IPS-20b (cell line): Measurements from ENCODE around the gene SMIM1.

Experiments
- H3K27ac ChIP-seq: one replicate; pipeline ENCODE4 v1.5.1; 2013; ENCODE audit warnings: low read length
- H3K27me3 ChIP-seq: 2 replicates; pipeline ENCODE4 v1.6.1; 2013; ENCODE audit warnings: mild to moderate bottlenecking, low read length, inconsistent platforms; ENCODE audit not compliant: insufficient read depth
- H3K36me3 ChIP-seq: 2 replicates; pipeline ENCODE4 v1.6.1; 2013; ENCODE audit warnings: low read depth, mild to moderate bottlenecking, inconsistent platforms, low read length, moderate library complexity; ENCODE audit not compliant: insufficient read depth
- H3K4me1 ChIP-seq: 2 replicates; pipeline ENCODE4 v1.6.1; 2013; ENCODE audit warnings: mild to moderate bottlenecking, control low read depth, inconsistent platforms, low read length, moderate library complexity; ENCODE audit not compliant: insufficient read depth
- H3K4me3 ChIP-seq: 2 replicates; pipeline ENCODE4 v1.5.1; 2013; ENCODE audit warnings: mild to moderate bottlenecking, low read length, inconsistent platforms
- H3K9ac ChIP-seq: 2 replicates; pipeline ENCODE4 v1.6.1; 2013; ENCODE audit warnings: low read depth, mild to moderate bottlenecking, inconsistent platforms, low read length, moderate library complexity
- H3K9me3 ChIP-seq: 2 replicates; pipeline ENCODE4 v1.6.1; 2013; ENCODE audit warnings: mild to moderate bottlenecking, low read depth, low read length, inconsistent platforms; ENCODE audit not compliant: insufficient read depth

SMIM1 gene

GRCh38 chr1:3824650-3825049 lies 52.1 kb downstream of the SMIM1 start:
- H3K27ac ChIP-seq: no peak overlapping the region
- no peaks in the 10 kb centered on the region for H3K27me3 ChIP-seq
- no peak overlapping the region for H3K9ac ChIP-seq
- no peaks in the 10 kb centered on the region for H3K9me3 ChIP-seq
- H3K4me1 ChIP-seq: no peaks in the 10 kb centered on the region
- H3K36me3 ChIP-seq: peaks cover 36% of the 10 kb centered on the region
- H3K4me3 ChIP-seq: no peak overlapping the region

- Histone ChIP-seq H3K4me3 (no peak overlapping the region), H3K9ac (no peak overlapping the region), H3K36me3 (peaks cover 42% of the 10 kb centered on the region), H3K27me3 (no peaks in the 10 kb centered on the region), H3K9me3 (no peaks in the 10 kb centered on the region), H3K4me1 (no peaks in the 10 kb centered on the region), H3K27ac (no peak overlapping the region)
Observed at GRCh38 chr1:3825356-3825755, 52.8 kb downstream of the SMIM1 start.
